HAP-1 (cell line): ENCODE measurements around the gene SMAD3.
A peak's percentile ranks its signal among the peaks of the same experiment; 100 is the strongest.

Source experiments
- DNase-seq, 2 experiments: peaks; one replicate each; pipeline ENCODE4 v3.0.0-alpha.2; 2016 to 2020; ENCODE audit warnings: low spot score in 2 of 2
- H3K27me3 ChIP-seq: fragments of 250-450 bp; sonication (Bioruptor Pico); 2 replicates; pipeline ENCODE4 v1.5.1; 2020; ENCODE audit warnings: low read depth, mild to moderate bottlenecking, moderate library complexity
- H3K36me3 ChIP-seq: fragments of 250-450 bp; sonication (Bioruptor Pico); replicated peaks from 2 replicates; pipeline ENCODE4 v1.5.1; 2020; ENCODE audit warnings: mild to moderate bottlenecking
- H3K4me1 ChIP-seq: fragments of 250-450 bp; sonication (Bioruptor Pico); 2 replicates; pipeline ENCODE4 v1.5.1; 2020; ENCODE audit warnings: mild to moderate bottlenecking
- H3K4me3 ChIP-seq: fragments of 250-450 bp; sonication (Bioruptor Pico); 2 replicates; pipeline ENCODE4 v1.5.1; 2020; ENCODE audit warnings: mild to moderate bottlenecking, moderate library complexity
- H3K9me3 ChIP-seq: fragments of 250-450 bp; sonication (Bioruptor Pico); 2 replicates; pipeline ENCODE4 v1.5.1; 2020; ENCODE audit warnings: mild to moderate bottlenecking, moderate library complexity
- in situ Hi-C: fragments of 300-500 bp; cut with MboI; formaldehyde crosslinking; loops from 3 replicates; pipeline ENCODE4 v1.14.3; 2020; ENCODE audit warnings: low sequenced_read_pairs, inconsistent platforms, mixed read lengths

SMAD3 gene

GRCh38 chr15:67105991-67106763 lies 40.8 kb downstream of the SMAD3 start:
- Histone ChIP-seq H3K4me1 (peaks cover 2% of the 10 kb centered on the region; the same call in 1 of the 2 replicates), H3K9me3 (peaks cover 3% of the 10 kb centered on the region), H3K4me3 (no peak overlapping the region), H3K27me3 (no peaks in the 10 kb centered on the region), H3K36me3 (peaks cover 5% of the 10 kb centered on the region; the same call in 1 of the 2 replicates)
- DNase-seq = no peak
- in situ Hi-C loops = no loop called here

- H3K4me3 ChIP-seq = no peak overlapping the region
- H3K4me1 ChIP-seq = peaks cover 2% of the 10 kb centered on the region; the same call in 1 of the 2 replicates
- no peak for DNase-seq
- peaks cover 5% of the 10 kb centered on the region; the same call in 1 of the 2 replicates for H3K36me3 ChIP-seq
- in situ Hi-C loops = no loop called here
- peaks cover 8% of the 10 kb centered on the region for H3K9me3 ChIP-seq
- H3K27me3 ChIP-seq = no peaks in the 10 kb centered on the region
Observed at GRCh38 chr15:67106764-67107013, 41.3 kb downstream of the SMAD3 start.

GRCh38 chr15:67107014-67107812 lies 41.8 kb downstream of the SMAD3 start:
- Histone ChIP-seq H3K36me3 (peaks cover 5% of the 10 kb centered on the region; the same call in 1 of the 2 replicates), H3K27me3 (no peaks in the 10 kb centered on the region), H3K4me1 (peaks cover 2% of the 10 kb centered on the region; the same call in 1 of the 2 replicates), H3K9me3 (peaks cover 9% of the 10 kb centered on the region), H3K4me3 (no peak overlapping the region)
- no peak for DNase-seq
- in situ Hi-C loops = no loop called here

GRCh38 chr15:67108122-67108961 lies 42.9 kb downstream of the SMAD3 start:
- in situ Hi-C loops = no loop called here
- H3K36me3 ChIP-seq = peaks cover 5% of the 10 kb centered on the region; the same call in 1 of the 2 replicates
- no peak overlapping the region for H3K4me3 ChIP-seq
- H3K27me3 ChIP-seq = no peaks in the 10 kb centered on the region
- peaks cover 9% of the 10 kb centered on the region for H3K9me3 ChIP-seq
- DNase-seq = no peak
- peaks cover 2% of the 10 kb centered on the region; the same call in 1 of the 2 replicates for H3K4me1 ChIP-seq

- H3K4me3 ChIP-seq = no peak overlapping the region
- in situ Hi-C loops = no loop called here
- no peaks in the 10 kb centered on the region for H3K27me3 ChIP-seq
- DNase-seq = no peak
- peaks cover 9% of the 10 kb centered on the region for H3K9me3 ChIP-seq
- H3K4me1 ChIP-seq = peaks cover 2% of the 10 kb centered on the region; the same call in 1 of the 2 replicates
- H3K36me3 ChIP-seq = peaks cover 5% of the 10 kb centered on the region; the same call in 1 of the 2 replicates
Observed at GRCh38 chr15:67109141-67110034, 44.0 kb downstream of the SMAD3 start.

- peaks cover 2% of the 10 kb centered on the region; the same call in 1 of the 2 replicates for H3K4me1 ChIP-seq
Observed at GRCh38 chr15:67110361-67110781, 45.0 kb downstream of the SMAD3 start.

GRCh38 chr15:67110958-67111864 lies 45.8 kb downstream of the SMAD3 start:
- in situ Hi-C loops = no loop called here
- H3K27me3 ChIP-seq = no peaks in the 10 kb centered on the region
- no peak for DNase-seq
- peaks cover 2% of the 10 kb centered on the region; the same call in 1 of the 2 replicates for H3K36me3 ChIP-seq
- H3K9me3 ChIP-seq = peaks cover 9% of the 10 kb centered on the region
- no peak overlapping the region for H3K4me3 ChIP-seq
- H3K4me1 ChIP-seq = peaks cover 2% of the 10 kb centered on the region; the same call in 1 of the 2 replicates

More at GRCh38 chr15:67110361-67110781, 45.0 kb downstream of the SMAD3 start:
- no peak overlapping the region for H3K4me3 ChIP-seq
- DNase-seq = no peak
- no peaks in the 10 kb centered on the region for H3K27me3 ChIP-seq
- H3K9me3 ChIP-seq = peaks cover 9% of the 10 kb centered on the region
- in situ Hi-C loops = no loop called here
- H3K36me3 ChIP-seq = peaks cover 5% of the 10 kb centered on the region; the same call in 1 of the 2 replicates

GRCh38 chr15:67114046-67114445 lies 48.6 kb downstream of the SMAD3 start:
- no peak overlapping the region for H3K4me3 ChIP-seq
- peaks cover 9% of the 10 kb centered on the region for H3K9me3 ChIP-seq
- H3K27me3 ChIP-seq = no peaks in the 10 kb centered on the region
- DNase-seq = no peak
- no peaks in the 10 kb centered on the region for H3K36me3 ChIP-seq
- in situ Hi-C loops = no loop called here
- peaks cover 11% of the 10 kb centered on the region for H3K4me1 ChIP-seq

GRCh38 chr15:67114846-67115585 lies 49.6 kb downstream of the SMAD3 start:
- Histone ChIP-seq H3K27me3 (no peaks in the 10 kb centered on the region), H3K9me3 (peaks cover 9% of the 10 kb centered on the region), H3K36me3 (no peaks in the 10 kb centered on the region), H3K4me3 (no peak overlapping the region), H3K4me1 (peaks cover 11% of the 10 kb centered on the region)
- no peak for DNase-seq
- in situ Hi-C loops = no loop called here

- Histone ChIP-seq H3K4me1 (peaks cover 11% of the 10 kb centered on the region), H3K36me3 (no peaks in the 10 kb centered on the region), H3K4me3 (no peak overlapping the region), H3K27me3 (no peaks in the 10 kb centered on the region), H3K9me3 (peaks cover 9% of the 10 kb centered on the region)
- in situ Hi-C loops = no loop called here
- no peak for DNase-seq
Observed at GRCh38 chr15:67115586-67115969, 50.2 kb downstream of the SMAD3 start.

- peak in 1 of 2 experiments; percentile 40 for DNase-seq
- H3K4me1 ChIP-seq = peaks cover 11% of the 10 kb centered on the region
- in situ Hi-C loops = no loop called here
- H3K36me3 ChIP-seq = no peaks in the 10 kb centered on the region
- no peaks in the 10 kb centered on the region for H3K27me3 ChIP-seq
- peaks cover under 1% of the 10 kb centered on the region for H3K9me3 ChIP-seq
- no peak overlapping the region for H3K4me3 ChIP-seq
Observed at GRCh38 chr15:67116742-67117141, 51.3 kb downstream of the SMAD3 start.
